Measurements from ENCODE around the gene TSC22D4. TPM values are rescaled to one million over a fixed set of nuclear protein-coding genes. Genes with fewer than 3 reads are reported as not detected.
"Not testable (repeated sequence)": the region's sequence is repeated elsewhere in the genome, so short reads cannot be mapped to it uniquely, and the experiment has no call there.

Gene TSC22D4
- total RNA-seq, 1 experiment from 2014 or later = 43.6 TPM

DNA sequence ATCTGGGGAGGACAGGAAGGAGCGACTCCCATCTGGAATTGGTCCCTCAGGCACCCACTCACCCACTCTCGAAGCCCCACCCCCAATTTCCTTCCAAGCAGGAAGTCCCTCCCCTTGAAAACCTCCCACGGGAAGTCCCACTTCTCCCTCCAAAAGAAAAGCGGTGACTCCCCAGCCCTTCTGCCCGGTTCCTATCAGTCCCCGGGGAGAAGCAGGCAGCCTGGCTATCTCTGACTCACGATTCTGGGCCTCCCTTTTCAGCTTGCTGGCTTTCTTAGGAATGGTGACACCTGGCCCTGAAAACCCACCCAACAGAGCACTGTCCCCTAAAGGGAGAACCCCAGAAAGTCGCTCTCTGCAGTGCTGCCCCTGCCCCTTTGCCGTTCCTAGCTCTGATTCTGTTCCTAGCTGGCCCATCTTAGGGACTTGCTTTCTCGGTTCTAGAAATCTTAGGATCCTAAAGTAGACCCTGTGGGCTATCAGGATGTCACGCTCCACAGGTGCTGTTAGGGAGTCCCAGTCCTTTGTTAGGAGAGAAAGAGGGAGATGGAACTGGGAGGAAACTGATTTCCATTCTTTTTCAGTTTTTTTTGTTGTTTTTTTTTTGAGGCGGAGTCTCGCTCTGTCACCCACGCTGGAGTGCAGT is 6.0 kb downstream of the TSC22D4 start:
- DNase-seq (ENCODE audit: low read depth) = no peak

DNA sequence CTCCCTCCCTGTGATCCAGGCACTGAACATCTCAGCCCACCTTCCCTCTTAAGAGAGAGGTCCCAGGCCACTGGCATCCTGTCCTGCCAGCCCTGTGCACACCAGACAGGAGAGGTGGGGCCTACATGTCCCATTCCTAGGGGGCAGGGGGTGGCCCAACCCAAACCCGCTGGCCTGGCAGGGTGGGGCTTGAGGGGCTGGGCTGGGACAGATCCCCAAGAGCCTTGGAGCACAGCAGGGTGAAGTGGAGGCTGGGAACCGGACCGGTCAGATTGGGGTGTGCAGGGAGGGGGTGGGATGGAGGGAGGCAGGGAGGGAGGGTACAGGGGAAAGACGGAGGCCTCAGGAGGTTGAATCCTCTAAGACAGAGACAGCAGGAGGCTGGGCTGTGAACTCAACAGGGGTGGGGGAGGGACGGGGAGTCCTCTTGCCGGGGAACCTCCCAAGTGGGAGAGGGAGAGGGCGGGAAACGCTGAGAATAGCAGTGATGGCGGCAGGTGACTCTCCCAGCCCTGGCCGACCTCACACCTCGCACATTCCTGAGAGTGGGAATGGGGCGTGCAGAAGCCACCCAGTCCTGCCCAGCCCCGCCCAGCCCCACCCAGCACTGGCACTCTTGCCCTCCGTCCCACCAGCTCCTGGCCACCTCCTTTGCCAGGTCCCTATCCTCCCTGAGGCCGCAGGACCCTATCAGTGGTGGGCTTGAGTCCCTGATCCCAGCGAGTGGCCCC is 6.7 kb downstream of the TSC22D4 start:
- DNase-seq (ENCODE audit: low read depth) = no peak

DNA sequence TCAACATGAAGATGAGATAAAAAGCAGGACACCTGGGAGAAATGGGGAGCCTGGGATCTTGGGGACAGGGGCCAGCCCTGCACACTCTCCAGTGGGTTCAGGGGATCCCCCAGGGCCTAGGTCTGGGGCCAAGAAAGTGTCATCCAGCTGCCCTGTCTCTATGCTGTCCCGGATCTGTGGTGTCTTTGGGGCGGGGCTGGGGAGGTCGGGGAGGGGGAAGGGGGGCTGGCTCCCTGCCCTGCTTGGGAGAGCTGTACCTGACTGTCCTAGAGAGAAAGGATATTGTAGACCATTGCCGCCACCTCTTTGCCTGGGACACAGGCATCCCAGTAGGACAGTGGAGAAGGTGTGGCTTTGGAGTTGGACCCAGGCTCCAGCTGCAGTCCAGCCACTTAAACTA is 8.0 kb downstream of the TSC22D4 start:
- no peak for DNase-seq (ENCODE audit: low read depth)

DNA sequence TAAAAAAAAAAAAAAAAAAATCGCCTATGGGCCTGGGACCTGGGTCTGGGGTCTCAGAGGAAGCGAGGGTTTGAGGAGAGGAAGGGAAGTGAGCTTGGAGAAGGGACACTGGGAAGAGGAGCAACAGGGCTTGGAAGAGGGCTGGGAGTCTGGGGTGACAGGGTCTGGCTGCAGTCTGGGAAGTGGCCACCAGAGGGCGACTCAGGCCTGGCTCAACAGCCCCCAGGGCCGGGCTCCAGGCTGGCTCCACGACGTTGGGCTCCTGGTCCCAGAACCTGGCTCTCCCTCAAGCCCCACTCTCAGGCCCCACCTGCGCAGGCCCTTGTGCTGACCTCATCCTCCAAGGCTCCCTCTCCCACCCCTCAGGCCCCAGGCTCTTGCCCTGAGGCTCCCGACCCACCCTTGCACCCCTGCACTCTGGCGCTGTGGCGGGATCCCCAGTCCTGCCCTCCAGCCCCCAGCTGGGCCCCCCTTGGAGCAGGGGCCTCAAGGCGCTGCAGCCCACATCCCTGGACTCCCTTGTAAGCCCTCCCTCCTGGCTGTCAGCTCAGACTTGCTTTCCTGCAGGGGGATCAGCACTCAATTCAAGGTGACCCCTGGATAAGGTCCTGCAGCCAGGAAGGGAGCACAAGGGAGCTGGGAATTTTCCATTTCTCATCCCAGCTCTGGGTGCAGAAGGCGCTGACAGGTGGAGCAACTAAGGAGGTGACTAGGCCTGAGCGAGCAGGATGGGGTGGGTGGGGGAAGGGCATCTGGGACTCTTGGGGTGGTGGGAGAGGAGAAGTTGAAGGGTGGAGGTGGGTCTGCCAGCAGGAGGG is 9.6 kb downstream of the TSC22D4 start:
- DNase-seq (ENCODE audit: low read depth) = peak; percentile 72

DNA sequence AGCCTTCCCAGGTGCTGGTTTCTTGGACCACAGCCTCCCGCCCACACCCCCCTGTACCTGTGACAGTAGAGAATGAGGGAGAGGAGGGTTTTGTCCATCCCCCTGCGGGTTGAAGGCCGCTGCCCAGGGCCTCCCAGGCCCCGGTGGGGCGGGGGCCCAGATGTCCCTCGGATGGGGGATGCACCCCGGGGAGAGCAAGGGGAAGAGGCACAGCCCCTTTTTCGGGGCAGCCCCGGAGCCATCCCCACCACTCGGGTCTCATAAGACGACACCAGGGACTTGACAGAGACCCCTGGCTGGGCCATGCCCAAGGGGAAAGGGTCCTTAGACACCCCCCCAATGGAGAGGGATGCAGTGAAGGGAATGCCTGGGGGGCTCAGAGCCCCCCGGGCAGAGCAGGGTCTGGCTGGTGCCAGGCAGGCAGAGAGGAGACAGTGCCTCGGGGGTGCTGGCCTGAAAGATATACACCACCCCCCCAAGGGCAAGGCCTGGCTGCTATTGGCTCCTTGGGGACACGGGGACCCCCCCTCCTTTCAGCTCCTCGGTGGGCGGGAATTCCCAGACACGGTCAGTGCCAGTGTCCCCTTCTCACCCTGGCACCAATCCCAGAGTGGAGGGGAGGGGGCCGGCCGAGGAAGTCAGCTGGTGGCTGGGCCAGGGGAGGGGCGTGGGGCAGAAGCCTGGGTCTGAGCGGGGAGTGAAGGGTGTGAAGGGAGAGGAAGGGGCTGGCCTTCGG is 11.2 kb downstream of the TSC22D4 start:
- DNase-seq (ENCODE audit: low read depth) = no peak

GRCh38 chr7:100466653-100467605 is 12.1 kb downstream of the TSC22D4 start:
- DNase-seq (ENCODE audit: low read depth) = no peak

GRCh38 chr7:100465702-100466311 is 13.2 kb downstream of the TSC22D4 start:
- DNase-seq (ENCODE audit: low read depth) = peak; percentile 86

DNA sequence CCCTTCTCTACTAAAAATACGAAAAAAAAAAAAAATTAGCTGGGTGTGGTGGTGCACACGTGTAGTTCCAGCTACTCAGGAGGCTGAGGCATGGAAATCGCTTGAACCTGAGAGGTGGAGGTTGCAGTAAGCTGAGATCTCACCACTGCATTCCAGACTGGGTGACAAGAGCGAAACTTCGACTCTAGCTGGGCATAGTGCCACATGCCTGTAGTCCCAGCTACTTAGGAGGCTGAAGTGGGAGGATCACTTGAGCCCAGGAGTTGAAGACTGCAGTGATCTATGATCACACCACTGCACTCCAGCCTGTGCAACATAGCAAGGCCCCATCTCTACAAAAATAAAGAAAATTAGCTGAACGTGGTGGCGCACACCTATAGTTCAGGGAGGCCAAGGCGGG is 13.7 kb downstream of the TSC22D4 start:
- peak; percentile 75 for DNase-seq (ENCODE audit: low read depth)

DNA sequence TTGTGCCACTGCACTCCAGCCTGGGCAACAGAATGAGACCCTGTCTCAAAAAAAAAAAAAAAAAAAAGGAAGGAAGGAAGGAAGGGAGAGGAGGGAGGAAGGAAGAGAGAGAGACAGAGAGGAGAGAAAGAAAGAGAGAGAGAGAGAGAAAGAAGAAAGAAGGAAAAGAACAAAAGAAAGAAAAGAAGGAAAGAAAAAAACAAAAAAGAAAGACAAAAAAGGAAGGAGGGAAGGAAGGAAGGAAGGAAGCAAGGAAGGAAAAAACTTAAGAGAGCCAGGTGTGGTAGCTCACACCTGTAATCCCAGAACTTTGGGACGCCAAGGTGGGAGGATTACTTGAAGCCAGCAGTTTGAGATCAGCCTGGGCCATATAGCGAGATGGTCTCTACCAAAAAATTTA is 14.2 kb downstream of the TSC22D4 start:
- DNase-seq (ENCODE audit: low read depth) = no peak

DNA sequence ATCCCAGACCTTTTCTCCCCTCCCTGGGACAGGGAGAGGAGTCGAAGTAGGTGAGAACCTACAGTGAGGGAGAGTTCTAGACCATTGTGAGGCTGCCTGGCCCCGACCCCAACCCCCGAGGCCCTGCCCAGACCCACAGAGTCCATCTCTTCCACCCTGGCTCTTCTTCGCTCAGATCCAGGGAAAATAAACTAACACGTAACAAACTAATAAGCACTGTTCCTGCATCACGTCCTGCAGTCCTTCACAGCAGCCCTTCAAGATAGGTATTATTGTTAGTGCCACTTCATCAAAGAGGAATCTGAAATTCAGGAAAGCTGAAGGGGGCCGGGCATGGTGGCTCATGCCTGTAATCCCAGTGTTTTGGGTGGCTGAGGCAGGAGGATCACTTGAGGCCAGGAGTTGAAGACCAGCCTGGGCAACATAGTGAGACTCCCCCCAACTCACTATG is 14.8 kb downstream of the TSC22D4 start, which contains the start of gene SPACDR:
SPACDR (minus strand) TSS at position 51 of the 451 bp plus-strand sequence. CDS start 235 bp downstream, outside the sequence.
- DNase-seq (ENCODE audit: low read depth) = peak; percentile 65

DNA sequence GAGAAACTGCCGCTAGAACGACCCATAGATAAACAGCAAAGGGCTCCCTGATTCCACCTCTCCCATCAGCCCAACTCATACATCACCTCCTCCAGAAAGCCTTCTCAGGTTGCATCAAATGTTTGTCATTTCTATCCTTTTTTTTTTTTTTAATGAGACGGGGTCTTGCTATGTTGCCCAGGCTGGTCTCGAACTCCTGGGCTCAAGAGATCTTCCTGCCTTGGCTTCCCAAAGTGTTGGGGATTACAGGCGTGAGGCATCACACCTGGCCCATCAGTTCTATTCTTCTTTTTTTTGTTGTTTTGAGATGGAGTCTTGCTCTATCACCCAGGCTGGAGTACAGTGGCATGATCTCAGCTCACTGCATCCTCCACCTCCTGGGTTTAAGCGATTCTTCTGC is 22.0 kb downstream of the TSC22D4 start:
- DNase-seq (ENCODE audit: low read depth) = no peak

- no peak for DNase-seq (ENCODE audit: low read depth)
Measured at GRCh38 chr7:100456562-100456961, 22.5 kb downstream of the TSC22D4 start.

GRCh38 chr7:100455206-100455605 is 23.8 kb downstream of the TSC22D4 start:
- no peak for DNase-seq (ENCODE audit: low read depth)

DNA sequence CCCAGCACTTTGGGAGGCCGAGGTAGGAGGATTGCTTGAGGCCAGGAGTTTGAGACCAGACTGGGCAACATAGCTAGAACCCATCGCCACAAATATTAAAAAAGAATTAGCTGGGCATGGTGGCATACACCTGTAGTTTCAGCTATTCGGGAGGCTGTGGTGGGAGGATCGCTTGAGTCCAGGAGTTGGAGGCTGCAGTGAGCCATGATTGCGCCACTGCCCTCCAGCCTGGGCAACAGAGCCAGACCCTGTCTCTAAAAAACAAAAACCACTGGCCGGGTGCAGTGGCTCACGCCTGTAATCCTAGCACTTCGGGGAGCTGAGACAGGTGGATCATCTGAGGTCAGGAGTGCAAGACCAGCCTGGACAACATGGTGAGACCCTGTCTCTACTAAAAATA is 25.2 kb downstream of the TSC22D4 start:
- DNase-seq (ENCODE audit: low read depth) = not testable (repeated sequence)

GRCh38 chr7:100452513-100452912 is 26.5 kb downstream of the TSC22D4 start:
- no peak for DNase-seq (ENCODE audit: low read depth)

GRCh38 chr7:100449190-100449795 is 29.7 kb downstream of the TSC22D4 start:
- DNase-seq (ENCODE audit: low read depth) = no peak

- DNase-seq (ENCODE audit: low read depth) = not testable (repeated sequence)
Measured at GRCh38 chr7:100447363-100447762, 31.7 kb downstream of the TSC22D4 start.

DNA sequence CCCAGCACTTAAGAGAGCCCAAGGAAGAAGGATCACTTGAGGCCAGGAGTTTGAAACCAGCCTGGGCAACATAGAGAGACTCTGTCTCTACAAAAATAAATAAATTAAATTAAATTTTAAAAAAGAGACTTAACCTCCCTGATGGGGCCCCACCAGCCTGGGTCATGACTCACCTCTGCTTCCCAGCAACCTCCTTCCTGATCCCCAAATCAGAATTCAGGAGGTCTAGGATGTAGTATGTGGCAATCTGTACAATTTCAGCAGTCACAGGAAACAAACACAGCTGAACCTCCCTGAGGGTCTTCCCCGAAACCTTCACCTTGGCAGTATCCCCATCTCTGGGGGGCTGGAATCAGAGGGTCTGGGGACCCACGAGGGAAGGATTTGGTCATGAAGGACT is 33.0 kb downstream of the TSC22D4 start:
- peak; percentile 66 for DNase-seq (ENCODE audit: low read depth)

Data from M059J (cell line).